NCI-H524 (cell line): ENCODE data around the gene EIF1B.
"Not testable (repeated sequence)": the region's sequence is repeated elsewhere in the genome, so short reads cannot be mapped to it uniquely, and the experiment has no call there.

ENCODE experiments used
- DNase-seq, 2 experiments: peaks; one replicate each; lab custom pipeline; 2025; lab: John Stamatoyannopoulos, UW

EIF1B gene

DNA sequence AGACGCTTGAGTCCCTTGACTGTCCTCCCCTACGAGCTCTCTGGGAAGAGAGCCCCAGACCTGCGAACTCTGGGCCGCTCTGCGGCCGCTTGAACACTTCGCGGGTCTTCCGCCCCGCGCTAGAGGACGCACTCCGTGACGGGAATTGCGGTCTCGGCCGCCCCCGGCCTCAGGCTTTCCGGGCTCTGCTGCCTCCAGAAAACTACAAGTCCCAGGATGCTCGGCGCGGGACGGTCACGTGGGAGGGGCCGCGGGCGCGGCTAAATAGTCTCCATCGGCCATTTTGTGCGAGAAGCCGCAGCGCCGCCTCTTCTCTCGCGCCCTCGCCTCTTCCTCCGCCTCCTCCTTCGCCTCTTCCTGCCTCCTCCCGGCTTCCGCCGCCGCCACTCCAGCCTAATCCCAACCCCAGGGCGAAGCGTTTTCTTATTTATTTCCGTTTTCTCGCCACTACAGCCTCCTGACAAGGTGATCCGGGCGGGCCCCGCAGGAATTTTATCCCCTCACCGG, at the start of gene EIF1B:
Gene EIF1B (plus strand): TSS at position 290 of the 507 bp plus-strand sequence. CDS start 235 bp downstream, outside the sequence.
- DNase-seq, result peak; percentile 94 to 95

GRCh38 chr3:40262331-40262730, 47.2 kb upstream of the EIF1B start:
- DNase-seq, result peak; percentile 15 to 73

DNA sequence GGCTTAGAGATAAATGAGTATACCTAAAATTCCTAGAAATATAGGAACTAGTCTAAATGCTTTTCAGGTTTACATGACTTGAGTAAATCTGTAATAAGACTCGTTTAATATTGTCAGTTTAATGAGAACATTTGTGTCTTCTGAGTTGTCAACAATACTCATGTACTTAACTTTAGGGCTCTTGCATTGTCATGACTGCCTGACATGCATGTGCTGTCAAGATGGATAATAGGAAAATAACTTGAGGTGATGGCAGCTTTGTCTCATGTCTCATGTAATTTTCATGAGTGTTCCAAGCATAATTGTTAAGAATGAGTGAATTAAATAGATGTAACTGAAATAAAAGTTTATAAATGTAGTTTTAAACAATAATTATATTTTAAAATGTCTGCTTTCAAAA, 45.1 kb upstream of the EIF1B start:
- DNase-seq, result no peak

DNA sequence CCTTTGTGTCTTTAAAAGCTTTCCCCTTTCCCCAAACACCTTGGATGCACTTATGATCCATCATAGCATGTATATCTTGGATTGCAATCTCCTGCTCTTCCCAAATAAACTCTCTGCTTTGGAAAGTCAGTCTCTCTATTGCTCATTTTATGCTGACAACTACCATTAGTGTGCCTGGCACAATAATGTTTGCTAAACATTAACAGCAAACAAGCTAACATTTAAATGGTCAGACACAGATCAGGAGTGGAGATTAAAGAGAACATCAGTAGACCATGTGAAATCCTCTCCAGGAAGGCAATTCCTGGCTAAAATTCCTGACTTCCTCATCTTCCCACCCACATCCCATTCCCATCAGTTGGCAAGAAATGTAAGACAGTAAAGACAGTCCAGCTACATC, 44.3 kb upstream of the EIF1B start:
- DNase-seq, result no peak

DNA sequence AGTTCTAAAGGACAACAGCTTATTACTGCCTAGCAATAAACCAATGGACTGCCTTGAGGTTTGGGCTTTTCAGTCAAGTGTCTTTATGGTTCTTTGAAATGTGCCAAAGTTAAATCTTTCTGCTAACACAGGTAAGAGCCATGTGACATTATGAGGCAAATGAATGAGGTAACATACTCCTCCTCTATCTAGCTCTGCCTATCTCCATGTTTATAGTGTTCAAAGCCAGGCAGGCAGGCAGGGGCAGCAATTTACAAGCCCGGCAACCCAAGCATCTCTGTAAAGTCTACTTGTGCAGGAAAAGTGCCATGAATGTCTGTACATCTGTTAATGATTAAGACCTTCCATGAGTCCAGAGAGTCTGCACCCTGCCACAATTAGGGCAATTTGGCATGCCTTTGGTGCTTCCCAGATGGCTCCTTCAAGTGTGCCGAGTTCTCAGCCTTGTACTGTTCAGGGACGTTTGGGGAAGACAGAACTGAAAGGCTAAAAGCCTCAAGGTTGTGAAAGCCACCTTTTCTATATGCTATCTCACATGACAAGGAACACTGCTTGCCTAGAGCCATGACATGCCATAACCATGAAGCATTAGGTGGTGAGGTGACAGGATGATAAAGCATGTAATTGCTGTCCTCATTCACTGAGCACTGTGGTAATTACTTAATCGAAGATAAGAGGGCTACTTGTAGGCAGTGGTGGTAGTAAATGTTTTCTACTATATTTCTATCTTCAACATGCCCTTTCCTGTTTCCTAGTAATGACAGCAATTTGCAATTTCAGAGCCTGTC, 41.4 kb upstream of the EIF1B start:
- peak; percentile 3 to 24 for DNase-seq

DNA sequence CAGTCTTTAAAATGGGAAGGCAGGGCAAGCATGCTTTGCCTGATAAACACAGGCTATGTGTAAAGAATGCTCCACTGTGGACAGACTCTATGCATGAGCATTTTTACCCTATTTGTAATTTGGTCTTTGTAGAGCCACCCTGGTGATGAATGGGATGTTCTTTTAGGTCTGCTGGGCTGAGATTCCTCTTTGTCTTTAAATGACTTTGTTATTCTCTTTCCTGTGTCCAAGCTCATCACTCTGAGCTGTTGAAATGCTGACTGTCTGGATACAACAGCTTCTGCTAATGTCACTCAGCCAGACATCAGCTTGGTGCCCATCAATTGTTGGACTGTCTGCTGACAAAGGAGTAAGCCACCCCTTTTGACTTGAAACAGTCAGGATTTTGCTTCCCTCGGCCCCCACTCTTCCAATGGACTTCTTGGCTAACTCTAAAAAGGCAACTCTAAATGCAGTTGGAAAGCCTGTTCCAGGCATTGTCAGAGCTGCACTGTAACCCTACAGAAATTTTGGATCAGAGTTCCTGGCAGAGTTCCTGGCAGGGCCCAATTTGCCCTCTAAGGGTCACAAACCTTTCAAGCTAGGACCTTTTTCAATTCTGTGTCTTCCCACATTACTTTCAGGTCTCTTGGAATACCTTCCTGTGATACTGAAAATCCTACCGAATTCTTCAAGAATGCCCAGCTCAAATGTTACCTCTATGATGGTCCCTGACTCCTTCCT, 40.5 kb upstream of the EIF1B start:
- DNase-seq, result no peak

DNA sequence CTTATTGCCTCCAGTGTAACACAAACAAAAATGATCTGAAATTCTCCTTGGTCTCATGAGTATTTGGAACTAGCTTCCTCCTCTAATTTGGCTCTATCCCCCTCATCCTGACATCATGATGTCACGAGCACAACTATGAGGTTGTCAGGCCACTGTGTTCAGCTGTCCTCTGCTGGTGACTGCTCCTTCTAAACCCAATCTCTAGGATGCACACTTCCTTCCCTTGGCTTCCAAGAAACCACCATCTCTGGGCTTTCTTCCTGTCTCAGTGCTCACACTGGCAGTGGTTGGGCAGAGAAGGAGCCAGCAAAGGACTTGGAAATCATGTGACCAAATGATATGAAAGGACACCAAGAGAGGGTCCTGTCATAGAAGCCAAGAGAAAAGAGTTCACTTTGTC, 30.7 kb upstream of the EIF1B start:
- no peak for DNase-seq

DNA sequence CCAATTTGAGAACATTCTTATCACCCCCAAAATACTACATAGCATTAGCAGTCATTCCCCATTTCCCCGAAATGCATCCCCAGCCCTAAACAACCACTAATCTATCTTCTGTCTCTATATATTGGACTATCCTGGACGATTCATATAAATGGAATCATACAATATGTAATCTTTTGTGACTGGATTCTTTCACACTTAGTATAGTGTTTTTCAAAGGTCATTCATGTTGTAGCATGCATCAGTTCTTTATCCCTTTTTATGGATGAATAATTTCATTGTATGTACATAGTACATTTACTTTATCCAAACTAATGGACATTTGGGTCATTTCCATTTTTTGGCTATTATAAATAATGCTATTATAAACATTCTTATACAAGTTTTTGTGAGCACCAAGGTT, 27.5 kb upstream of the EIF1B start:
- no peak for DNase-seq

DNA sequence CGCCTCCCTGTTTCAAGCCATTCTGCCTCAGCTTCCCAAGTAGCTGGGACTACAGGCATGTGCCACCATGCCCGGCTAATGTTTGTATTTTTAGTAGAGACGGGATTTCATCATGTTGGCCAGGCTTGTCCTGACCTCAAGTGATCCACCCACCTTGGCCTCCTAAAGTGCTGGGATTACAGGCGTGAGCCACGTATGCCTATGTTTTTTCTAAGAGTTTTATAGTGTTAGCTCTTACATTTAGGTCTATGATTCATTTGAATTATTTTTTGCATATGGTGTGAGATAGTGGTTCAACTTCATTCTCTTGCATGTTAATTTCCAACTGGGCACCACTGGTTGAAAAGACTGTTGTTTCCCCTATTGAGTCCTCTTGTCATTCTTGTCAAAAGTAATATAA, 26.4 kb upstream of the EIF1B start:
- DNase-seq, result not testable (repeated sequence)

- no peak for DNase-seq
These were observed 22.3 kb upstream of the EIF1B start for GRCh38 chr3:40287248-40287647.

DNA sequence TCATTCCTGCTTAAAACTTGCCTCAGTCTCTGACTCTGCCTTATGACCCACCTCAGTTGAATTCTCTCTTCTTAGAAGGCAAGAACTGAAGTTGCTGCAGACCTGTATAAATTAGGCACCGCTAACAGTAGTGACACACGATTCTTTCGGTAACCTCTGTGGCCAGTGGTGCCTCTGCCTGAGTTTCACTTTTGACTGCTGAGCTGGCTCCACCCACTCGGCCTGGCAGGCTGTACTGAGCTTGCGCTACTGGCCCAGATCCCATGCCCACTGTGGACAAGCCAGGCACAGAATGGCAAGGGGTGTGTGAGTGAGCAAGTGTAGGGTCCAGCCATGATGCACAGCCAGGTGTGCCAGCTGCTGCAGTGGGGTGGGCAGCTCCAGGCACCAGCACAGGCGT, 19.1 kb upstream of the EIF1B start:
- no peak for DNase-seq

DNA sequence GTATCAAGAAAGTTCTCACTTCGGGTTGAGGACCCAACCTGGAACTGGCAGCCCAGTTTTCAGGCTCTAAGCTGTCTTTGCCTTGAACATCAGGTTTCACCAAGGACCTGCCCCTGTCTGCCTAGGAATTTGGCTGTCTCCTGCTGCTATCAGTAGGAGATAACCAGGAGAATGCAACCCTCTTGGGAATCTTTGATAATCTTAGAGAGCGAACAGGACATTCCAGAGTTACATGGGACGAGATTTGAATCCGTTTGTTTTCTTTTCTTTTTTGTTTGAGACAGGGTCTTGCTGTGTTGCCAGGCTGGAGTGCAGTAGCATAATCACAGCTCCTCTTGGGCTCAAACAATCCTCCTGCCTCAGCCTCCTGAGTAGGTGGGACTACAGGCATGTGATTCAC, 18.0 kb upstream of the EIF1B start:
- no peak for DNase-seq

DNA sequence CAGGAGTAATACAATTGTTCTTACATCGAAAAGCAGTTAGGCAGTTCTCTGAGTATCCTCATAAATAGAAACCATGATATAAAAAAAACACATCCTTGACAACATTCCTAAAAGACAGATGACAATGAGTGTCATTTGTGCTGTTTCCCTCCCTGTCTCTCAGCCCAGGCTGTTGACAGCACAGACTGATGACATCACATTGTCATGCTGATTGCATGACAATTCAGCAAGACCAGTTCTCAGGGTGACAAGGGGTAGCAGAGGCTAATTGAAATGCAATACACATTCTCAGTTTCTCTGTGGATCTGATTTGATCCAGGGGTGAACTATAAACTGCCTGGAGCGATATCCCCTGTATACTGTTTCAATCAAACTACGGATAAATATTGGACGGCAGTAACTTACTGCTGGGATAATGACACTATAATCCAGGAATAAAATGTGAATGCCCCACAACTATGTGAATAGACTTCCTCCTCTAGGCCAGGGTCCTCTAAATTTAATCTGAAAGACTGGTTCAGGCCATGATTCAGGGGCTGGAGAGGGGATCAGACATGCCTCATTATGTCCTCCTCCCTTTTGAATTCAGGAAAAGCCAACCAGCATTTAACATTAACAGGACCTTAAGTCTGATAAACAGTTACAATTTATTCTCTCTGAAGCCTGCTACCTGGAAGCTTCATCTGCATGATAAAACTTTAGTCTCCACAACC, 16.7 kb upstream of the EIF1B start:
- no peak for DNase-seq

DNA sequence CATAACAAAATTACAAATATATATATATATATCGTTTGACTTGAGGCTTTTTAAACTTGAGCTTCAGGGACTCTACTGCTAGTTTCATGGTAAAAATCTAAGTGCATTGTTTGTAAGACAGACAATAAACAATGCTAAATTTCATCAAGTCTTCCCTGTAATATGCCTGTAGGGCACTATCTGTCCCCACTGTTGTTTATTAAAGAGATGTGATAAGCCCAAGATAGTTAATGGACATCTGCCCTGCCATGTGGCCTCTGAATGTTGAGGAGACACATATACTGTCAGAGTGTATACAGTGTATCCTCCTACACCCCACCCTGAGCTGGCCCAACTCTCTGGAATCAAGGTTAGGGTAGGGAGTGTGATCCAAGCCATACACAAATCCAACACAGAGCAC, 15.1 kb upstream of the EIF1B start:
- DNase-seq, result no peak

DNA sequence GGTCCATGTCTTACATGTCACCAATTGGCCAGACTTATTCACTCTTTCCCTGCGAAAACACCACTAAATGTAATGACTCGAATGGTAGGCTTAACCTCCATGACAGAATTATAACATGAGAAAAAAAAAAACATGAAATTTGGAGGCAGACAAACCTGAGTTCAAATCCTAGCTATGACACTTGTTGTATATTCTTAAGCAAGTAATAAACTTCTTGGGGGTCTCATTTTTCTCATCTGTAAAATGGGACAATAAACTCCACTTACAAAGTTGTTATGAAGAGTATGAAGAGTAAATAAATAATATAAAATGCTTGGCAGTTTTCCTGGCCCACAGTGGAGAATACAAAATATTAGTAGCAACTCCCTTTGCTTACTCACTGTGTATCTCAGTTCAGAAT, 11.4 kb upstream of the EIF1B start:
- DNase-seq, result no peak

GRCh38 chr3:40299130-40299720, 10.3 kb upstream of the EIF1B start:
- no peak for DNase-seq

DNA sequence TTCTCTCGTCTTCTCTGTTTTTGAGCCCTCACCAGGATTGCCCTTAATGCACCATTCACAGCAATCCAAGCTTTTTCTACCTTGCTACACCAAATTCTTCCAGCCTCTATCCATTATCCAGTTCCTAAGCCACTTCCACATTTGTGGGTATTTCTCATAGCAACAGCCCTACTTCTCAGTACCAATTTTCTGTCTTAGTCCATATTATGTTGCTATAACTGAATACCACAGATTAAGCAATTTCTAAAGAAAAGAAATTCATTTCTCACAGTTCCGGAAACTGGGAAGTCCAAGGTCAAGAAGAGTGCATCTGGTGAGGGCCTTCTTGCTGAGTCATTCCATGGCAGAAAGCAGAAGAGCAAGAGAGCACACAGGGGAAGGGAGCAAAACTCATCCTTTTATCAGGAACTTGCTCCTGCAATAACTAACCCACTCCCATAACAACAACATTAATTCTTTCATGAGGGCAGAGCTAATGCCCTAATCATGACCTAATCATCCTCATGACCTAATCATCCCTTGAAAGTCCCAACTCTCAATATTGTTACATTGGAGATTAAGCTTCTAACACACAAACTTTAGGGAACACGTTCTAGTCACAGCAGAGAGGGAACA, 9.7 kb upstream of the EIF1B start:
- DNase-seq, result no peak

- DNase-seq, result no peak
These were observed 6.7 kb upstream of the EIF1B start for GRCh38 chr3:40302784-40303183.

- no peak for DNase-seq
These were observed 5.2 kb upstream of the EIF1B start for GRCh38 chr3:40304352-40304751.

- no peak for DNase-seq
These were observed 3.2 kb upstream of the EIF1B start for GRCh38 chr3:40306336-40306735.

GRCh38 chr3:40307176-40307575, 2.3 kb upstream of the EIF1B start:
- DNase-seq, result no peak
